HEK293 (cell line): ENCODE data around the gene RABEPK.
"Not testable (repeated sequence)": the region's sequence is repeated elsewhere in the genome, so short reads cannot be mapped to it uniquely, and the experiment has no call there.

Experiments
- CTCF ChIA-PET: fragments of 350-600 bp; formaldehyde crosslinking; extraction: SDS; loops from one replicate; lab custom pipeline; 2021; ENCODE audit warnings: antibody characterized with exemption; lab: Yijun Ruan, JAX
- POLR2A ChIA-PET: fragments of 300-600 bp; formaldehyde crosslinking; extraction: SDS; loops from one replicate; lab custom pipeline; 2020; ENCODE audit warnings: antibody characterized with exemption, inconsistent platforms; lab: Yijun Ruan, JAX
- H3K27ac ChIP-seq: fragments of 200-500 bp; sonication (Bioruptor generic); 2 replicates; pipeline ENCODE4 v1.5.1; 2014; ENCODE audit warnings: low read depth, low read length, control low read depth, inconsistent platforms; ENCODE audit errors: extremely low read depth
- H3K36me3 ChIP-seq, 2 experiments: fragments of 200-500 bp in 1 of 2; sonication (Bioruptor generic) in 1 of 2; 1 replicate in 1 of 2; 2 replicates in 1 of 2; pipeline ENCODE4 v1.5.1; 2014 to 2017; ENCODE audit warnings: inconsistent platforms in 2 of 2, low read length in 2 of 2; ENCODE audit not compliant: control insufficient read depth in 2 of 2, insufficient read depth in 1 of 2
- H3K4me1 ChIP-seq: fragments of 200-500 bp; sonication (Bioruptor generic); 2 replicates; pipeline ENCODE4 v1.5.1; 2014; ENCODE audit warnings: mild to moderate bottlenecking, low read length, inconsistent platforms; ENCODE audit not compliant: control insufficient read depth, insufficient read depth
- H3K4me3 ChIP-seq: 2 replicates; pipeline ENCODE4 v1.5.1; 2011; ENCODE audit warnings: low read depth, mild to moderate bottlenecking, control low read depth, low read length, moderate library complexity
- H3K9me3 ChIP-seq: fragments of 200-500 bp; sonication (Bioruptor generic); 2 replicates; pipeline ENCODE4 v1.5.1; 2014; ENCODE audit warnings: low read depth, low read length, inconsistent platforms; ENCODE audit not compliant: control insufficient read depth, insufficient read depth
- CTCF ChIP-seq: fragments of 450-650 bp; formaldehyde crosslinking; IDR thresholded peaks from 2 replicates; pipeline ENCODE4 v1.5.1; 2016; ENCODE audit warnings: missing biosample characterization, missing genetic modification characterization
- GFI1B ChIP-seq: fragments of 450-650 bp; formaldehyde crosslinking; IDR thresholded peaks from 2 replicates; pipeline ENCODE4 v1.5.1; 2016; ENCODE audit warnings: missing biosample characterization, missing genetic modification characterization
- MEIS1 ChIP-seq: sonication (generic); formaldehyde crosslinking; IDR thresholded peaks from 2 replicates; pipeline ENCODE4 v1.8.1; 2022; ENCODE audit warnings: missing genetic modification reagents, mild to moderate bottlenecking, borderline replicate concordance
- OVOL3 ChIP-seq: fragments of 450-650 bp; formaldehyde crosslinking; IDR thresholded peaks from 2 replicates; pipeline ENCODE4 v1.5.1; 2016; ENCODE audit warnings: missing biosample characterization, missing genetic modification characterization
- SP3 ChIP-seq: fragments of 450-650 bp; formaldehyde crosslinking; IDR thresholded peaks from 2 replicates; pipeline ENCODE4 v1.5.1; 2016; ENCODE audit warnings: missing biosample characterization, missing genetic modification characterization
- YY1 ChIP-seq: fragments of 450-650 bp; formaldehyde crosslinking; IDR thresholded peaks from 2 replicates; pipeline ENCODE4 v1.5.1; 2018; ENCODE audit warnings: missing biosample characterization, missing genetic modification characterization
- ZBTB8A ChIP-seq: fragments of 450-650 bp; formaldehyde crosslinking; IDR thresholded peaks from 2 replicates; pipeline ENCODE4 v1.5.1; 2016; ENCODE audit warnings: missing biosample characterization, missing genetic modification characterization
- ZNF10 ChIP-seq: fragments of 450-650 bp; formaldehyde crosslinking; IDR thresholded peaks from 2 replicates; pipeline ENCODE4 v1.5.1; 2017; ENCODE audit warnings: missing biosample characterization, missing genetic modification characterization
- ZNF114 ChIP-seq: fragments of 450-650 bp; formaldehyde crosslinking; IDR thresholded peaks from 2 replicates; pipeline ENCODE4 v1.5.0; 2017; ENCODE audit warnings: missing biosample characterization, missing genetic modification characterization
- ZNF324 ChIP-seq: fragments of 450-650 bp; formaldehyde crosslinking; IDR thresholded peaks from 2 replicates; pipeline ENCODE4 v1.5.1; 2016; ENCODE audit warnings: missing biosample characterization, missing genetic modification characterization
- ZNF391 ChIP-seq: fragments of 450-650 bp; formaldehyde crosslinking; IDR thresholded peaks from 2 replicates; pipeline ENCODE4 v1.5.1; 2016; ENCODE audit warnings: low read depth, missing biosample characterization, missing genetic modification characterization, borderline replicate concordance
- ZNF501 ChIP-seq: fragments of 450-650 bp; formaldehyde crosslinking; IDR thresholded peaks from 2 replicates; pipeline ENCODE4 v1.5.1; 2016; ENCODE audit warnings: missing biosample characterization, missing genetic modification characterization
- ZNF510 ChIP-seq: fragments of 450-650 bp; formaldehyde crosslinking; IDR thresholded peaks from 2 replicates; pipeline ENCODE4 v1.5.1; 2018; ENCODE audit warnings: mild to moderate bottlenecking, missing genetic modification characterization, missing biosample characterization; ENCODE audit not compliant: insufficient replicate concordance
- ZNF626 ChIP-seq: fragments of 450-650 bp; sonication (Bioruptor Pico); formaldehyde crosslinking; IDR thresholded peaks from 2 replicates; pipeline ENCODE4 v1.5.1; 2018; ENCODE audit warnings: missing biosample characterization, missing genetic modification characterization, inconsistent platforms
- ZNF660 ChIP-seq: fragments of 450-650 bp; IDR thresholded peaks from 2 replicates; pipeline ENCODE4 v1.5.1; 2018; ENCODE audit warnings: missing biosample characterization, mild to moderate bottlenecking, missing genetic modification characterization
- TF ChIP-seq, protein P1 (sequence below): fragments of 450-650 bp; formaldehyde crosslinking; IDR thresholded peaks from 2 replicates; pipeline ENCODE4 v1.5.1; 2017; ENCODE audit warnings: missing biosample characterization, missing genetic modification characterization

Gene RABEPK

GRCh38 chr9:125189361-125190289 lies 10.7 kb upstream of the RABEPK start, which contains the start of gene PPP6C (continued):
- TF ChIP-seq CTCF (peak; percentile 92), YY1 (peak; percentile 74), ZNF501 (peak; percentile 44; the same call in 1 of the 2 replicates), GFI1B (tag by site-specific recombination) (no peak)

DNA sequence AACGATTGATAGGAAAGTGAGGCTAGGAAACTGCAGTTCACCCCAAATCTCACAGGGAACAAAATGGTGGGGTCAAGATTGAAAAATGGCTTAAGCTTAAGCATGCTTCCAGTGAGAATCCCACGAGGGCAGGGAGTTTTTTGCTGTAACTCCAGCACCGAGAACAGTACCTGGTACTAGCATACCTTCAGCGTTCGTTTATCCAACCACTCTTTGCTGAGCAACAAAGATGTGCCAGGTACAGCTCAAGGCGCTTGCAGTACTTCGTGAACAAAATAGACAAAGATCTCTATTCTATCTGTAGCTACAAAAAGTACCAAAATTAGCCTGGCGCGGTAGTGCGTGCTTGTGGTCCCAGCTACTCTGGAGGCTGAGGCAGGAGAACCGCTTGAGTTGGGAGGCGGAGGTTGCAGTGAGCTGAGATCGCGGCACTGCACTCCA lies 10.0 kb upstream of the RABEPK start:
- TF ChIP-seq ZNF114 (tag by site-specific recombination) (no peak), CTCF (no peak), OVOL3 (tag by site-specific recombination) (no peak), ZNF391 (tag by site-specific recombination) (no peak)
- TF ChIP-seq, all 188 proteins: peak for 0

DNA sequence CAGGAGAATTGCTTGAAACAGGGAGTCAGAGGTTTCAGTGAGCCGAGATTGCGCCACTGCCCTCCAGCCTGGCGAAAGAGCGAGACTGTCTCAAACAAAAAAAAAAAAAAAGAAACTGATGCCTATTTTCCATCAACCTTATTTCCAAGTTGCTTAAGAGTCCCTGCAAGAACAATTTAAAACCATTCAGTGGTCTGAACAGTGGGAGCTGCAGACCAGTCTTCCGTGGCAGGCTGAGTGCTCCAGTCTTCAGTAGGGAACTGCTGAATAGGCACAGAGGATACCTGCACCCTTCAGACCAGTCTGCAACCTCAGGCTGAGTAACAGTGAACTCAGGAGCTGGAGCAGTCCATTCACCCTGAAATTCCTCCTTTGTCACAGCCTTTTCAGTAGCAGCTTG lies 5.9 kb upstream of the RABEPK start:
- CTCF ChIA-PET, POLR2A ChIA-PET, H3K9me3 ChIP-seq, H3K4me1 ChIP-seq, H3K27ac ChIP-seq, H3K4me3 ChIP-seq, H3K36me3 ChIP-seq: not testable (repeated sequence)

More for the DNA sequence above, 10.0 kb upstream of the RABEPK start:
- H3K9me3 ChIP-seq: no peaks in the 10 kb centered on the region
- peak overlapping the region; percentile 70 for H3K27ac ChIP-seq
- H3K4me3 ChIP-seq: peak overlapping the region; percentile 98
- no peaks in the 10 kb centered on the region; the same call in 1 of the 2 replicates for H3K4me1 ChIP-seq
- H3K36me3 ChIP-seq: peaks cover 0 to 2% of the 10 kb centered on the region in 2 experiments; a peak in 1 of 3 replicates
- ChIA-PET CTCF (interaction anchor here (0.5 to 0.6 kb wide), 2 partner anchors 20 to 64 kb away, joined by 3 read pairs; no protein-coding TSS in a partner anchor), POLR2A (interaction anchor here (0.6 to 3.7 kb wide), 5 partner anchors 10 to 1615 kb away, joined by 3 to 22 read pairs (median 4); partner anchors contain the start of genes ARPC5L, HSPA5, RABEPK and RPL35)

DNA sequence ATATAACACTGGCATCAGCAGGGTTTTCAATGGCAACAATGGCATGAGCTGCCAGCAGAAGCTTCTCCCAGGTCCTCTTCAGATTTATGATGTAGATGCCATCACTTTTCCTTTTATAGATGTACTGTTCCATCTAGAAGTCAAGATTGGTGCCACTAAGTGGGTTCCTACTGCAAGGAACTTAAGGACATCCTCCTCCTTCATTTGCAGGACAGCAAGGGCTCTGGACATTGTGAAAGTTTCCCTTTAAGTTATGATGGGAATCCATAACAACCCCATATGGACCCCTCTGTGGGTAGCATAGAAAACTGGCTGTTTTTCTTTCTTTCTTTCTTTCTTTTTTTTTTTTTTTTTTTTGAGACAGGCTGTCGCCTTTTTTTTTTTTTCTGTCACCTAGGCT lies 4.8 kb upstream of the RABEPK start:
- POLR2A ChIA-PET: interaction anchor here (0.6 kb wide), 3 partner anchors 16 to 180 kb away, joined by 3 to 6 read pairs (median 3); no protein-coding TSS in a partner anchor
- H3K9me3 ChIP-seq, CTCF ChIA-PET, H3K4me1 ChIP-seq, H3K27ac ChIP-seq, H3K36me3 ChIP-seq, H3K4me3 ChIP-seq: not testable (repeated sequence)

GRCh38 chr9:125202846-125203618 lies 2.7 kb downstream of the RABEPK start:
- peaks cover 0 to 37% of the 10 kb centered on the region in 2 experiments; a peak in 2 of 3 replicates for H3K36me3 ChIP-seq
- H3K27ac ChIP-seq: no peak overlapping the region
- no peak overlapping the region for H3K4me3 ChIP-seq
- TF ChIP-seq ZNF324 (tag by site-specific recombination) (no peak), ZBTB8A (no peak), ZNF510 (tag by site-specific recombination) (no peak), ZNF10 (tag by site-specific recombination) (peak; percentile 96), ZNF660 (tag by site-specific recombination) (peak; percentile 56; the same call in 1 of the 2 replicates), ZNF626 (tag by site-specific recombination) (no peak), SP3 (no peak), MEIS1 (CRISPR knock-in tag) (no peak)
- TF ChIP-seq, protein P1, sequence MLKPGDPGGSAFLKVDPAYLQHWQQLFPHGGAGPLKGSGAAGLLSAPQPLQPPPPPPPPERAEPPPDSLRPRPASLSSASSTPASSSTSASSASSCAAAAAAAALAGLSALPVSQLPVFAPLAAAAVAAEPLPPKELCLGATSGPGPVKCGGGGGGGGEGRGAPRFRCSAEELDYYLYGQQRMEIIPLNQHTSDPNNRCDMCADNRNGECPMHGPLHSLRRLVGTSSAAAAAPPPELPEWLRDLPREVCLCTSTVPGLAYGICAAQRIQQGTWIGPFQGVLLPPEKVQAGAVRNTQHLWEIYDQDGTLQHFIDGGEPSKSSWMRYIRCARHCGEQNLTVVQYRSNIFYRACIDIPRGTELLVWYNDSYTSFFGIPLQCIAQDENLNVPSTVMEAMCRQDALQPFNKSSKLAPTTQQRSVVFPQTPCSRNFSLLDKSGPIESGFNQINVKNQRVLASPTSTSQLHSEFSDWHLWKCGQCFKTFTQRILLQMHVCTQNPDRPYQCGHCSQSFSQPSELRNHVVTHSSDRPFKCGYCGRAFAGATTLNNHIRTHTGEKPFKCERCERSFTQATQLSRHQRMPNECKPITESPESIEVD (tag by site-specific recombination): no peak
- POLR2A ChIA-PET: interaction anchor here (4.5 kb wide), 1 partner anchor 38 kb away, joined by 38 read pairs; the partner anchor contains the start of gene HSPA5
- 0 out of 2 replicates have a peak, but pooled peaks cover 3% of the 10 kb centered on the region for H3K4me1 ChIP-seq
- no peaks in the 10 kb centered on the region for H3K9me3 ChIP-seq
- CTCF ChIA-PET: interaction anchor here (0.6 kb wide), 1 partner anchor 793 kb away, joined by 3 read pairs; no protein-coding TSS in a partner anchor
